HG02642 (cell line): Measurements from ENCODE around the gene ACP6.
"Not testable (repeated sequence)": the region's sequence is repeated elsewhere in the genome, so short reads cannot be mapped to it uniquely, and the experiment has no call there.

Experiments
- ATAC-seq: cut with Tn5 transposase; IDR thresholded peaks from one replicate; pipeline ENCODE4 v1.9.1; 2021; ENCODE audit warnings: mild to moderate bottlenecking; ENCODE audit not compliant: unreplicated experiment, poor library complexity

Gene ACP6

DNA sequence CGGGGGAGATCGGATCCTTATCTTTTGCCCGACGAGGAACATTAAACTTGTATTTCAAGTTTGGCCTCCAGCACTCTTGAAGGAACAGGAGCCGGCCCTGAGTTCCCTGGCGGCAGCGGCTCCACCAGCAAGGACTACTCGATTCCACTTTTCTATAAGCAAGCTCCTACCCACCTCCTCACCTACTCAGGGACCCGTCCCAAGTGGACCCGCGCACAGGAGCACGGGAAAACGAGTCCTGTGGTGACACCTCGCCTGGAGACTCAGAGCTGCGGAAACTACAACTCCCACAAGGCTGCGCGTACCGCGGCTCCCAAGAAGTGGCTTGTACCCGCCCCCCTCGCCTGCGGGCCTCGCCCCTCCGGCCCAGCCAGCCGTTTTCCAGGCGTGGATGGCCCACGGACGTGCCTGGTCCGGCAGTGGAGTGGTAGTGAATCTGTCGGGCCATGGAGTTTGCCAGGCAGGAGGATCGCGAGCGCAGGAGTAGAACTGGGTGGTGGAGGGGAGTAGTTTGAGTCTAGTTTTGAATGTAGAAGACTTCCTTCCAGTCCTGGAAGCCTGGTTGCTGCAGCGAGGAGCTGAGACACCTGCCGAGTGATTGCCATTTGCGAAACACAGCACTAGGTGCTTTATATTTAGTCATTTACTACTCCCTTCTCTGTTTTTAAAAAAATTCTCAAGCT is at the start of gene ACP6:
Gene ACP6 (minus strand): TSS at position 206 of the 683 bp plus-strand sequence. CDS start 476 bp downstream, outside the sequence.
- peak; percentile 97 for ATAC-seq

GRCh38 chr1:147719711-147720225 is 49.4 kb upstream of the ACP6 start:
- no peak for ATAC-seq

DNA sequence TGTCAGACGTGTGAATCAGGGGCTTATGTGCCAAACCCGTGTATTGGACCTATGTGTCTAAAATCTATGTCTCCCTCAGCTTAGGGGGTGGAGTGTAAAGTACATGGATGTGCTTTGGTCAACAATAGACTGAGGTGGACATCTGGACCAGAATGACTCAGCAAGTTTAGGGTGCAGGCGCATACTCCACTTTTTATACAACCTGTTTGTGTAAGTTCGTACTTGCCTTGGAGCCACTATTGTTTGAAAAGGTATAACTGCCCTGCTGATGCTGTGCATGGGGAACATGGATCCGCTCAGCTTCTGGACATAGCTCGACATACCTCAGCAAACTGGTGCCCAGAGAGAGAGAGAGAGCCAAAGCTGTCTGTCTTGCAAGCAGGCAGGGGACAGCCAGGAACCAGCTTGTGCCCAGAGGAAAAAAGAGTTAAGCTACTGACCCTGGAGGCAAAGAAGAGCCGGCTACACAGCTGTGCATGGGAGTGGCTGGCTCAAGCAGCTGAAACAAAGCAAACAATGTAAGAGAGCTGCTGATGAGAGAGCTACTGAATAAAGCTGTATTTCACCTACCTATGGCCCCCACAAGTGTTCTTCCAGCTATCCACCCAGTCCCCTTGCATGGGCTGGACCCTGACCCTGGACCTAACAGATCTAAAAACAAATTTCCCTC is 48.8 kb upstream of the ACP6 start:
- ATAC-seq = no peak

DNA sequence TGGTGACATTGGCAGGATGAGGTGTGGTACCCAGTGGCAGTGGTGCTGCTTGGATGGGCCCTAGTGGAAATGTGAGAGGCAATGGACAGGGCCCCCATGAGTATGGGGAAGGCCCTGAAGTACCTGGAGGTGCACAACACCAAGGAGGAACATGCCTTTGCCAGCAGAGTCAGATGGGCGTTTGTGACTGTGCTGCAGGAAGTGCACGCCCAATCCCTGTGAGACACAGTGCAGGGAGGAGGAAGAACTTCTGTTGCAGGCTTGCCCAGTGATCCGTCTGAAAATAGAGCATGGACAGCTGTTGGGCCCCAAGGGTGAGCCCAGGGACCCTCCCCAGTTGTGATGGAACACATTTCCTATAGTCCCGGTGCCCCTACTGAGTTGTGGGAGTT is 47.4 kb upstream of the ACP6 start:
- ATAC-seq = no peak

DNA sequence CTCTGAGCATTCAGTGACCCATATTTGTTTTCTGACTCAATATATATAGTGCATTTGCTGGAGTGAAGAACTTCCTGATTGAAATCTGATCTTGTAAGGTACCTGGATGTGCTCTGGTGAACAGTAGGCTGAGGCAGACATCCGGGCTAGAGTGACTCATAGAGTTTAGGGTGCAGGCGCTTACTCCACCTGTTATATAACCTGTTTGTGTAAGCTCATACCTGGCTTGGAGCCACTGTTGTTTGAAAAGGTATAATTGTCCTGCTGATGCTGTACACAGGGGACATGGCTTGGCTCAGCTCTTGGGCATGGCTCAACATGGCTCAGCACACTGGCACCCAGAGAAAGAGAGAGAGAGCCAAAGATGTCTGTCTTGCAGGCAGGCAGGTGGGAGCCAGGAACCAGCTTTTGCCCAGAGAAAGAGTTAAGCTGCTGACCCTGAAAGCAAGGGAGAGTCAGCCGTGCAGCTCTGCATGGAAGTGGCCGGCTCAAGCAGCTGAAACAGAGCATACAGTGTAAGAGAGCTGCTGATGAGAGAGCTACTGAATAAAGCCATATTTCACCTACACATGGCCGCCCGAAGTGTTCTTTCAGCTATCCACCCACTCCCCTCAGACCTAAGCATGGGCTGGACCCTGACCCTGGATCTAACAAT is 46.9 kb upstream of the ACP6 start:
- ATAC-seq = no peak

DNA sequence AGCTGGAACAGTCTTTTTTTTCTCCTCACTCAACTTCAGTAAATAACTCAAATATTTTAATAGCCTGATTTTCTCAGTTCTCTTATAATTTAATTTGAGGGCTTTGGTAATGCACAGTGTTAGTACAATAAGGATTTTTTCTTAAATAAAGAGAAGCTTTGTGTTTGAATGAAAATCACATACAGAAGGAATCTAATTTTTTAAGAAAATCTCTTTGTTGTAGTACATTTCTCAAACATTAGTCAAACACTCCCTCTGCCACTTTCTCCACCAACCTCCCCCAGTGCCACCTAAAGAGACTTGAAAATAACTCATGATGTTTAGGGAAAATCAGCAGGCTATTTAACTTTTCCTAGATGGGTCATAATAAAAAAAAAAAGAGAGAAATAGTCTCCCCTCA is 42.3 kb upstream of the ACP6 start:
- ATAC-seq = no peak

- ATAC-seq = no peak
Observed at GRCh38 chr1:147700042-147701006, 30.0 kb upstream of the ACP6 start.

- ATAC-seq = no peak
Observed at GRCh38 chr1:147699686-147700041, 29.3 kb upstream of the ACP6 start.

- no peak for ATAC-seq
Observed at GRCh38 chr1:147683163-147683763, 12.9 kb upstream of the ACP6 start.

- not testable (repeated sequence) for ATAC-seq
Observed at GRCh38 chr1:147680608-147681235, 10.4 kb upstream of the ACP6 start.

DNA sequence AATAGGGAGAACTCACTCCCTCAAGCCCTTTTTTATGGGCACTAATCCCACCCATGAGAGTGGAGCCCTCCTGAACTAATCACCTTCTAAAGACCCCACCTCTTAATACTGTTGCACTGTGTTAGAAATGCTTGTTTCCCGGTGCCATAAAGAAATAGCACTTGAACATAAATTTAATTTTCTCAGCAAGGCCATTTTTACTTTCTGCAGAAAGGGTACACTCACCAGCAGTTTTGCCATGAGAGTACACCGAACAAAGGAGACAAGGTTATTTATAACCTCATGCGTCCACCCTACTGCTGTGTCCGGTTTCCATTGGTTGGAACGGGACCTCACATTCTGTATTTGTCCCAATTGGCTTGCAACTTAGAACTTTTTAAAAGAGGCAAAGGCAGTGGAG is 7.4 kb upstream of the ACP6 start:
- not testable (repeated sequence) for ATAC-seq

DNA sequence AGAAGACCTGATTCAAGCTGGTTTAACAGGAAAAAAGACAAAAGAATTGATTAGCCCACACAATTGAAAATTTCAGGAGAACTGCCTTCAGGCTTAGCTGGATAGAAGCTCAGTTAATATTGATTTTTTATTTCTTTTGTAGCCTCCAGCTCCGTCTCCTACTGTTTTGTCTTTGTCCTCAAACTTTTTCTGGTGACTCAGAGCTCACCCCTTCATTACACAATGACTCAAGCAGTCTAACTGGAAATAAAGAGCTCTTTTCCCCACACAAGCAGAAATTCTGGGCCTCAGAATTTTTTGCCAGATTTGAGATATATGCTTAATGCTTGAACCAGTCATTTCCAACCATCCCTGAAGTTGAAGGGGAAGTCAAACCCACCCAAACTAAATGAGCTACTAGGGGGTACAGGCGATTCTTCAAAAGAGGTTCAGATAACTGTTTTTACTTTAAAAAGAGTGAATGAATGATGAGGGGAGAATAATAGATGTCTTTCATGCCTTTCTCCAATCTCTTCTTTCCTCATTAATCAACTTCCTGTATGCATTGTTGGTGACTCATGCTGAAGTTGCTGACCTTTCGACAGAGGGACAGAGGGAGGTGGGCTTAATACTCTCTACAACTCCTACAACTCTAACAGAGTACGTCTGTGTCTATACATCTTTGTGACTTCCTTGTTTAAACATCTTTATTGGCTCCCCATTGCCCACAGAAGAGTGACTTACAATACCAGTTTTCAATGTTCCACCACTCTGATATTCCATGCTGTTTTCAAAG is 6.2 kb upstream of the ACP6 start:
- no peak for ATAC-seq

DNA sequence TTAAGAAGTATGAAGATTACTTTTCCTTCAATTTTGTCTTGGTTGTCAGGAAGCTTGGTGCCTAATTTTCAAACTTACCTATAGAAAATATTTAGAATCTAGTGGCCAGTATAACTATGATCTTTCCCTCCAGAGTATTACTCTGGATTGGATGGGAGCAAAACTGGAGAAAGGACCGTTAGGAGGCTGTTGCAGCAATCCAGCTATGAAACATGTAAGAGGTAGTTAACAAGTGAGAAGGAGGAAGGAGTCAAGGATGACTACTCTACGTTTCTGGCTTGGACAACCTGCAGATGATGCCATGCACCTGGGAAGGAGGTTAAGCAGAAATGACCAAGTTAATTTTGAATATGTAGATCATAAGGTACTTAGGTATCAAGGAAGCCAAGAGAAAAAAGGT is 3.5 kb upstream of the ACP6 start:
- no peak for ATAC-seq

- no peak for ATAC-seq
Observed at GRCh38 chr1:147673406-147673805, 3.1 kb upstream of the ACP6 start.

- peak; percentile 41 for ATAC-seq
Observed at GRCh38 chr1:147669469-147670318, 630 bp downstream of the ACP6 start.

DNA sequence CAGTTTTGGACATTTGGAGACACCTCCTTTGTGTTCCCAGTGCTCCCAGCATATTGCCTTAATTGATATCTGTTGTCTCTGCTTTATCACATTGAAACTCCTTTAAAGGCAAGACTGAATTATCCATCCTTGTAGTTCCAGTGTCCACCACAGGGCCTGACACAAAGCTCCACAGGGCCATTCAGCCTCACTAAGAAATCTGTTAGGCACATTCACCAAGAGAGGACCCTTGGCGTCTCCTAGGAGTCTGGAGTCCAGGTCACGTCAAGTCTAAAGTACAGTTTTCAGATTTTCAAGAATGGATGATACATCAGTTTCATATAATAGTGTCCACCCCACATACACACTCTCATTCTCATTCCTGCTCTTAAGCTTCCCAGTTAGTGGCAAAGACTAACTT is 4.8 kb downstream of the ACP6 start:
- ATAC-seq = no peak

DNA sequence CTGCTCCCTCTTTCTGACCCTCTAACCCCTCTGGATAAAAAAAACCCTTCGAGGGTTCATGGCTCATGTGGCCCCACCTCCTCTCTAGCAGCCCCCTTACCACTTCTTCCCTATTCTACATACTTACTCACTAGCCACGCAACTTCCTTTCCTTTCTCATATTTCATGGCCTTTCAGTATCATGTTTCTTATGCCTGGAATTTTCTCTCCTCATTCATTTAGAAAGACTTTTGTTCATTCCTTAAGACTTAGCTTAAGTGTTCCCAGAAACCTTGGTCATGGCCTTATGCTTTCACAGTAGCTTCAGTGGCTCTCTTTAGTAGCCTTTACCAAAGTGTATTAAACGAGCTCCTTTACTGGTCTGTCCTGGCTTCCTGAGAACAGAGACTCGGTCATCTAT is 6.1 kb downstream of the ACP6 start:
- no peak for ATAC-seq

GRCh38 chr1:147654511-147654910 is 15.8 kb downstream of the ACP6 start:
- ATAC-seq = no peak
